Calu3 (cell line): ENCODE results near the gene SLC25A25. TPM values are rescaled to one million over a fixed set of nuclear protein-coding genes. Genes with fewer than 3 reads are reported as not detected.
"Not testable (repeated sequence)": the region's sequence is repeated elsewhere in the genome, so short reads cannot be mapped to it uniquely, and the experiment has no call there.

Experiments used
- BruUV-seq: library from RNA; stranded (reverse); fragments of 400-500 nt; replicated peaks from 2 replicates; lab custom pipeline; 2021; lab: Mats Ljungman, UMichigan
- CTCF ChIA-PET: fragments of 300-600 bp; sonication (Branson Sonifier 250); formaldehyde crosslinking; loops from one replicate; lab custom pipeline; 2022; ENCODE audit warnings: antibody characterized with exemption; lab: Charles Lee
- DNase-seq: peaks from one replicate; pipeline ENCODE4 v3.0.0; 2022
- H3K27ac Mint-ChIP-seq: one replicate; pipeline ENCODE4 v1.8.0; 2022; ENCODE audit warnings: mixed read lengths; ENCODE audit not compliant: unreplicated experiment
- H3K27me3 Mint-ChIP-seq: one replicate; pipeline ENCODE4 v1.8.0; 2022; ENCODE audit warnings: mixed read lengths; ENCODE audit not compliant: unreplicated experiment
- H3K36me3 Mint-ChIP-seq: one replicate; pipeline ENCODE4 v1.8.0; 2022; ENCODE audit warnings: mild to moderate bottlenecking, moderate library complexity, mixed read lengths; ENCODE audit not compliant: insufficient read depth, unreplicated experiment
- H3K4me1 Mint-ChIP-seq: one replicate; pipeline ENCODE4 v1.8.0; 2022; ENCODE audit warnings: mild to moderate bottlenecking, low read depth, mixed read lengths; ENCODE audit not compliant: unreplicated experiment
- H3K4me3 Mint-ChIP-seq: one replicate; pipeline ENCODE4 v1.8.0; 2022; ENCODE audit warnings: mild to moderate bottlenecking, low read depth, moderate library complexity, mixed read lengths; ENCODE audit not compliant: unreplicated experiment
- H3K9me3 Mint-ChIP-seq: one replicate; pipeline ENCODE4 v1.8.0; 2022; ENCODE audit warnings: low read depth, mixed read lengths; ENCODE audit not compliant: unreplicated experiment
- CTCF ChIP-seq: fragments of 200-600 bp; IDR thresholded peaks from one replicate; pipeline ENCODE4 v1.8.0; 2022; ENCODE audit warnings: antibody characterized with exemption; ENCODE audit not compliant: unreplicated experiment
- intact Hi-C: fragments of 100-400 bp; cut with micrococcal nuclease; formaldehyde crosslinking; loops from one replicate; pipeline ENCODE4 v1.10.0; 2022; ENCODE audit not compliant: unreplicated experiment
- total RNA-seq: library from RNA; stranded (reverse); gene quantifications from 2 replicates; pipeline ENCODE4 v1.2.3, GENCODE V29; 2022

The SLC25A25 gene
- total RNA-seq, 1 experiment from 2014 or later, result 19.5 TPM

GRCh38 chr9:128127568-128127989, 59.5 kb downstream of the SLC25A25 start, which contains the start of gene PTGES2:
PTGES2 (minus strand) TSS chr9:128127729; CDS start chr9:128127717, 12 bp downstream.
- CTCF ChIA-PET, result interaction anchor here (0.9 kb wide), 1 partner anchor 10 kb away, joined by 3 read pairs; no protein-coding TSS in a partner anchor

GRCh38 chr9:128127990-128128835, 60.2 kb downstream of the SLC25A25 start:
- BruUV-seq, result no TSS peak
- H3K36me3 Mint-ChIP-seq, result peaks cover 69% of the 10 kb centered on the region
- H3K9me3 Mint-ChIP-seq, result peaks cover 6% of the 10 kb centered on the region
- H3K4me3 Mint-ChIP-seq, result peak overlapping the region; percentile 94
- no peak for TF ChIP-seq CTCF
- peaks cover 22% of the 10 kb centered on the region for H3K4me1 Mint-ChIP-seq
- H3K27ac Mint-ChIP-seq, result peak overlapping the region; percentile 98
- peak; percentile 80 for DNase-seq
- CTCF ChIA-PET, result interaction anchor here (0.9 to 1.6 kb wide), 4 partner anchors 9 to 61 kb away, joined by 3 to 6 read pairs (median 4); partner anchors contain the start of genes BBLN, LCN2, NAIF1 and SLC25A25
- H3K27me3 Mint-ChIP-seq, result no peaks in the 10 kb centered on the region
- intact Hi-C loops, result no loop called here

More at GRCh38 chr9:128127568-128127989, 59.5 kb downstream of the SLC25A25 start, which contains the start of gene PTGES2:
- peaks cover 3% of the 10 kb centered on the region for H3K9me3 Mint-ChIP-seq
- H3K36me3 Mint-ChIP-seq, result peaks cover 69% of the 10 kb centered on the region
- no TSS peak for BruUV-seq
- no peak for TF ChIP-seq CTCF
- peak; percentile 74 for DNase-seq
- peak within 1 kb of the TSS; percentile 98 for H3K27ac Mint-ChIP-seq
- peak within 1 kb of the TSS; percentile 94 for H3K4me3 Mint-ChIP-seq
- peaks cover 22% of the 10 kb centered on the region for H3K4me1 Mint-ChIP-seq
- no peaks in the 10 kb centered on the region for H3K27me3 Mint-ChIP-seq
- intact Hi-C loops, result no loop called here

DNA sequence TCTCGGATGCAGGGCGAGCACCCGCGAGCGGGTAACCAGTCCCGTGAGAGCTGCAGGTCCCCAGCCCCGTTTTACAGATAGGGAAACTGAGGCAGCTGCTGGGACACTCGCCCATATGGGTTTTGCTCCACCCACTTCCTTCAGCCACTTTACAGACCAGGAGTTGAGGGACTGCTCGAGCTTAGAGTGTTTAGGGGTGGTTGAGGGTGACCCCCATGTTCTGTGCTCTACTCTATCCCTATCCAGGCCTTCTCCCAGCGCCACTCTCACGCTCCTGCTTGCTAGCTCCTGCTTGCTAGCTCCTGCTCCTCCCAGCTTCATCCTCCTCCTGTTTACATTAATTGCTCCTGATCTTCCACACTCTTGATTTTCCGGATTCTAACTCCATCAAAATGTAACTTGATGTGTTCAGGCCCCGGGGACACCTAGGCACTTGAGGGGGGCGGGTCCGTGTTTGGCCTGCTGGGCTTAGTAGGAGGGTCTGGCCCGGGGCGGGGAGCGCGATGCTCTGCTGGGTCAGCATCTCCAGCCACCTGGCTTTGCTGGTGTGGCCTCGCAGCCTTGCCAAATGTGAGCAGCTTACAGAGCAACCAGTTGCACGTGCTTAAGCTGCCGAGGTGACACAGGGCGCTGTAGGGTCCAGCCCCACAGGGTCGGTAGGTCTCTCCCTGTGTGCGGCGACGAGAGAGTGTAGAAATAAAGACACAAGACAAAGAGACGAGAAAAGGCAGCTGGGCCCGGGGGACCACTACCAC, 61.0 kb downstream of the SLC25A25 start:
- intact Hi-C loops, result no loop called here
- H3K27ac Mint-ChIP-seq, result peak overlapping the region; percentile 98
- no peak for TF ChIP-seq CTCF
- CTCF ChIA-PET, result interaction anchor here (1.0 to 1.6 kb wide), 3 partner anchors 20 to 62 kb away, joined by 3 to 6 read pairs (median 5); partner anchors contain the start of genes BBLN, LCN2, NAIF1 and SLC25A25
- no peak for DNase-seq
- H3K4me1 Mint-ChIP-seq, result peaks cover 22% of the 10 kb centered on the region
- TSS peak; percentile 87 for BruUV-seq
- H3K4me3 Mint-ChIP-seq, result peak overlapping the region; percentile 94
- H3K36me3 Mint-ChIP-seq, result peaks cover 61% of the 10 kb centered on the region
- no peaks in the 10 kb centered on the region for H3K27me3 Mint-ChIP-seq
- peaks cover 13% of the 10 kb centered on the region for H3K9me3 Mint-ChIP-seq

DNA sequence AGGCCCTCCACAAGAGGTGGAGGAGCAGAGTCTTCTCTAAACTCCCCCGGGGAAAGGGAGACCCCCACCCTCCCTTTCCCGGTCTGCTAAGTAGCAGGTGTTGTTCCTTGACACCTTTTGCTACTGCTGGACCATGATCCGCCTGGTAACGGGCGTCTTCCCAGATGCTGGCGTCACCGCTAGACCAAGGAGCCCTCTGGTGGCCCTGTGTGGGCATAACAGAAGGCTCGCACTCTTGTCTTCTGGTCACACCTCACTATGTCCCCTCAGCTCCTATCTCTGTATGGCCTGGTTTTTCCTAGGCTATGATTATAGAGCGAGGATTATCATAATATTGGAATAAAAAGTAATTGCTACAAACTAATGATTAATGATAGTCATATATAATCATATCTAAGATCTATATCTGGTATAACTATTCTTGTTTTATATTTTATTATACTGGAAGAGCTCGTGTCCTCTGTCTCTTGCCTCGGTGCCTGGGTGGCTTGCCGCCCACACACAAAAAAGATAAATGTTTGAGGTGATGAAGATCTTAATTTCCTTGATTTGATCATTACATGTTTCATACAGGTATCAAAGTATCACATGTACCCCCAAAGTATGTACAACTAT, 62.1 kb downstream of the SLC25A25 start:
- H3K4me1 Mint-ChIP-seq, result peaks cover 20% of the 10 kb centered on the region
- TF ChIP-seq CTCF, result peak; percentile 15
- H3K36me3 Mint-ChIP-seq, result peaks cover 51% of the 10 kb centered on the region
- CTCF ChIA-PET, BruUV-seq, H3K27ac Mint-ChIP-seq, intact Hi-C loops, H3K27me3 Mint-ChIP-seq: not testable (repeated sequence)
- peak; percentile 67 for DNase-seq
- peaks cover 13% of the 10 kb centered on the region for H3K9me3 Mint-ChIP-seq
- H3K4me3 Mint-ChIP-seq, result peak overlapping the region; percentile 94

DNA sequence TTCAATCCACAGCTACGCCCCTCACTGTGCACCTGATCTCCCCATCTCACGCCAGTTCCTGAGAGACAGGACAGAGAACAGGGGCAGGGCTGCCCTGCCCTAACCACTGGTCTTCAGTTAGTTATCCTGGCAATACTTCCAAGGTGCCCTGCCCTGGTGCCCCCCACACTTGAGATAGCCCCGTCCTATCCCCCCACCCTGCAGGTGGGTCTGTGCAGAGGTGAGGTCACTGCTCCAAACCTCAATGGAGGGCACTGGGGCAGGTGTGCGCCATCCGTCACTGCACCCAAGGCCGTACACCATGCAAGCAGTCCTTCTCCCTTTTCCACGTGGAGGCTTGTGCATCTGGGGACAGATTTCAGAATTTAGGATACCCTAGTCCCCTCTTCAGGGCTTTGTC, 62.6 kb downstream of the SLC25A25 start:
- H3K9me3 Mint-ChIP-seq, result peaks cover 13% of the 10 kb centered on the region
- peaks cover 45% of the 10 kb centered on the region for H3K36me3 Mint-ChIP-seq
- H3K27ac Mint-ChIP-seq, H3K27me3 Mint-ChIP-seq, intact Hi-C loops, DNase-seq, H3K4me3 Mint-ChIP-seq, CTCF ChIA-PET, BruUV-seq: not testable (repeated sequence)
- peaks cover 20% of the 10 kb centered on the region for H3K4me1 Mint-ChIP-seq

GRCh38 chr9:128131346-128131745, 63.3 kb downstream of the SLC25A25 start:
- BruUV-seq, CTCF ChIA-PET: not testable (repeated sequence)

More at GRCh38 chr9:128131346-128131745, 63.3 kb downstream of the SLC25A25 start:
- intact Hi-C loops, DNase-seq, H3K27ac Mint-ChIP-seq, H3K27me3 Mint-ChIP-seq, H3K4me3 Mint-ChIP-seq: not testable (repeated sequence)
- Mint-ChIP-seq H3K9me3 (peaks cover 13% of the 10 kb centered on the region), H3K4me1 (peaks cover 22% of the 10 kb centered on the region), H3K36me3 (peaks cover 38% of the 10 kb centered on the region)
